SK-N-SH (cell line): ENCODE data around the gene MGAM2.
"Not testable (repeated sequence)": the region's sequence is repeated elsewhere in the genome, so short reads cannot be mapped to it uniquely, and the experiment has no call there.

ENCODE experiments used
- CTCF ChIP-seq: fragments of 200-600 bp; sonication (generic); IDR thresholded peaks from 2 replicates; pipeline ENCODE4 v1.6.1; 2017; ENCODE audit warnings: antibody characterized with exemption, mild to moderate bottlenecking, moderate library complexity
- NFIC ChIP-seq: IDR thresholded peaks from 2 replicates; pipeline ENCODE4 v1.4.0; 2012; ENCODE audit warnings: borderline replicate concordance
- RAD21 ChIP-seq: IDR thresholded peaks from 2 replicates; pipeline ENCODE4 v1.6.1; 2012; ENCODE audit warnings: mild to moderate bottlenecking, low read length
- RXRA ChIP-seq: IDR thresholded peaks from 2 replicates; pipeline ENCODE4 v1.4.0; 2012; ENCODE audit warnings: low read depth, mild to moderate bottlenecking, borderline replicate concordance
- SMC3 ChIP-seq: IDR thresholded peaks from 2 replicates; pipeline ENCODE4 v1.6.1; 2012; ENCODE audit warnings: low read depth, low read length, improper control_type of control experiment

GRCh38 chr7:142101794-142102193 is 9.7 kb upstream of the MGAM2 start:
- TF ChIP-seq CTCF, NFIC, SMC3, RXRA, RAD21: not testable (repeated sequence)
